ENCODE measurements around the gene ZNF423.
A peak's percentile ranks its signal among the peaks of the same experiment; 100 is the strongest.

The ZNF423 gene

GRCh38 chr16:49706620-49707355 lies 149.1 kb downstream of the ZNF423 start:
- Histone ChIP-seq H3K79me2 (ENCODE audit: low read length) (no peaks in the 10 kb centered on the region), H4K20me1 (ENCODE audit: insufficient read depth, low read length) (no peaks in the 10 kb centered on the region), H3K9me3 (replicated peaks; ENCODE audit: insufficient read depth, low read length) (no peaks in the 10 kb centered on the region), H3K9me2 (replicated peaks; ENCODE audit: insufficient read depth, low read length) (no peaks in the 10 kb centered on the region), H3K36me3 (replicated peaks; ENCODE audit: insufficient read depth, low read length) (no peaks in the 10 kb centered on the region), H3K4me2 (ENCODE audit: low read depth, low read length) (no peak overlapping the region), H3K9ac (ENCODE audit: low read length) (no peak overlapping the region), H3K4me3 (ENCODE audit: low read length) (no peak overlapping the region), H3F3A (ENCODE audit: insufficient read depth, low read length) (no peaks in the 10 kb centered on the region), H3K27me3 (replicated peaks; ENCODE audit: insufficient read depth, low read length) (peaks cover 14% of the 10 kb centered on the region), H3K27ac (ENCODE audit: low read length) (no peak overlapping the region), H2AFZ (ENCODE audit: low read length) (no peak overlapping the region), H3K4me1 (ENCODE audit: low read length) (peaks cover 5% of the 10 kb centered on the region)
- DNase-seq, result no peak
- TF ChIP-seq EZH2 (optimal IDR thresholded peaks at IDR 0.05; ENCODE audit: low read depth, low read length) (no peak), CTCF (IDR thresholded peaks at IDR 0.05; ENCODE audit: low read length) (no peak), EZH2phosphoT487 (IDR thresholded peaks at IDR 0.05; ENCODE audit: low read length) (no peak)

DNA sequence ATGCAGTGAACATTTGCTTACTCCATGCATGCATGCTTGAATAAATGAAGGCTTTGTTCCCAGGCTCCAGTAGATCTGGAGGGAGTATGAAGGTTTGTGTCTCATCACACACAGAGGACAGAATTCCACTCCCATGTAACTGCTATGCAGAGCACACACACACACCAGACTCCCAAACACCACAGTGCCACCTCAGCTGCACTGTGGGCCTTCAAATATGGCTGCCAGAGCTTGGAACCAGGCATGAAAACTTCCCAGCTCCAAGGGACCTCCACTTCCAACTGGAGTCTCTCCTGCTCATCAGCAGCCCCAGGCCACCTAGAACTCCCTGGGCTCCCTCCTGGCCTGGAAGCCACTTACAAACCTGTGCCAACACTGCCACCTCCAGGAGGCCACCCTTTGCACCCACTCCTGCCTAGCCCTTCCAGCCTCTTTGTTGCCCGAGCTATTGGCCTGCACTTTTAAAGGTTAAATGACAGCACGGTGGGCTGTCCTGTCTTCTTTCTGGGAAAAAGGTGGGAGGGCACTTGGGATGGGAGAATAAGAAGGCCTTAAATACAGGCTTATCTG lies 151.2 kb downstream of the ZNF423 start:
- H4K20me1 ChIP-seq (ENCODE audit: insufficient read depth, low read length), result no peaks in the 10 kb centered on the region
- H3K79me2 ChIP-seq (ENCODE audit: low read length), result no peaks in the 10 kb centered on the region
- H3K9ac ChIP-seq (ENCODE audit: low read length), result no peak overlapping the region
- peak; percentile 18 for DNase-seq
- no peak overlapping the region for H3K4me3 ChIP-seq (ENCODE audit: low read length)
- no peak overlapping the region for H3K4me2 ChIP-seq (ENCODE audit: low read depth, low read length)
- no peaks in the 10 kb centered on the region for H3K9me3 ChIP-seq (replicated peaks; ENCODE audit: insufficient read depth, low read length)
- H3F3A ChIP-seq (ENCODE audit: insufficient read depth, low read length), result no peaks in the 10 kb centered on the region
- H3K4me1 ChIP-seq (ENCODE audit: low read length), result peaks cover 5% of the 10 kb centered on the region
- no peak overlapping the region for H2AFZ ChIP-seq (ENCODE audit: low read length)
- H3K27me3 ChIP-seq (replicated peaks; ENCODE audit: insufficient read depth, low read length), result peaks cover 12% of the 10 kb centered on the region
- H3K9me2 ChIP-seq (replicated peaks; ENCODE audit: insufficient read depth, low read length), result no peaks in the 10 kb centered on the region
- no peak for TF ChIP-seq EZH2phosphoT487 (IDR thresholded peaks at IDR 0.05; ENCODE audit: low read length)
- peak; percentile 41 for TF ChIP-seq CTCF (IDR thresholded peaks at IDR 0.05; ENCODE audit: low read length)
- no peak for TF ChIP-seq EZH2 (optimal IDR thresholded peaks at IDR 0.05; ENCODE audit: low read depth, low read length)
- no peak overlapping the region for H3K27ac ChIP-seq (ENCODE audit: low read length)
- H3K36me3 ChIP-seq (replicated peaks; ENCODE audit: insufficient read depth, low read length), result no peaks in the 10 kb centered on the region

- no peak for DNase-seq
- no peak overlapping the region; the same call in 1 of the 2 replicates for H3K4me2 ChIP-seq (ENCODE audit: low read depth, low read length)
- H3K27ac ChIP-seq (ENCODE audit: low read length), result no peak overlapping the region
Observed at GRCh38 chr16:49703483-49703882, 152.4 kb downstream of the ZNF423 start.

More at GRCh38 chr16:49703483-49703882, 152.4 kb downstream of the ZNF423 start:
- TF ChIP-seq EZH2 (optimal IDR thresholded peaks at IDR 0.05; ENCODE audit: low read depth, low read length), result no peak
- TF ChIP-seq CTCF (IDR thresholded peaks at IDR 0.05; ENCODE audit: low read length), result no peak
- TF ChIP-seq EZH2phosphoT487 (IDR thresholded peaks at IDR 0.05; ENCODE audit: low read length), result no peak
- Histone ChIP-seq H3K27me3 (replicated peaks; ENCODE audit: insufficient read depth, low read length) (peaks cover 6% of the 10 kb centered on the region), H3K9me2 (replicated peaks; ENCODE audit: insufficient read depth, low read length) (no peaks in the 10 kb centered on the region), H3K9me3 (replicated peaks; ENCODE audit: insufficient read depth, low read length) (no peaks in the 10 kb centered on the region), H3K4me3 (ENCODE audit: low read length) (no peak overlapping the region), H3F3A (ENCODE audit: insufficient read depth, low read length) (no peaks in the 10 kb centered on the region), H2AFZ (ENCODE audit: low read length) (no peak overlapping the region), H3K4me1 (ENCODE audit: low read length) (peaks cover 5% of the 10 kb centered on the region), H3K36me3 (replicated peaks; ENCODE audit: insufficient read depth, low read length) (no peaks in the 10 kb centered on the region), H3K79me2 (ENCODE audit: low read length) (no peaks in the 10 kb centered on the region), H4K20me1 (ENCODE audit: insufficient read depth, low read length) (no peaks in the 10 kb centered on the region), H3K9ac (ENCODE audit: low read length) (no peak overlapping the region)

Data from MM.1S (cell line).